Measurements from ENCODE around the gene MYNN.
A peak's percentile ranks its signal among the peaks of the same experiment; 100 is the strongest.

Gene MYNN

DNA sequence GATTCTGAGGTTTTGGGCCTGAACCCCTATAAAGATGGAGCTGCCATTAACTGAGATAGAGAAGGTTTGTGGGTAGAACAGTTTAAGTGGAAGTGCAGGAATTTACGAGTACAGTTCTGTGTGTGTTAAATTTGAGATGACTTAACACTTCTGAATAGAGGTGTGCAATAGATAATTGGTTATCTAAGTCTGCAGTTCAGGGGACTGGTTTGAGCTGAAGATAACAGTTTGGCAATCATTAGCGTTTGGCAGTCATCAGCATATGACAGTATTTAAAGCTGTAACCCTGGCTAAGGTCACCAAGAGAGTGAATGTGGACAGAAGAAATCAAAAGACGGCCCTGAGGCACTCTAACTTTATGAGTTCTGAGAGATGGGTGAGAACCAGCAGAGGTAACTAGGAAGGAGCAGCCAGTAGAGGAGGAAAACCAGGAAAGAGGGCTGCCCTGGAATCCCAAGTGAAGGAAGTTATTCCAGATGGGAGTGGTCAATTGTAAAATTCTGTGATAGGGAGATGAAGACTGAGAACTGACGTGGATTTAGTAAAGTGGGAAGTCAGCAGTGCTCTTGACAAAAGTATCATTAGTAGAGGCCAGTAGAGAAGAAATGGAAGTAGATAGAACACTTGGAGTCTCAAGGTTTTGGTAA is 8.1 kb downstream of the MYNN start:
- no peaks in the 10 kb centered on the region for H3K9me3 ChIP-seq (ENCODE audit: control insufficient read depth, insufficient read depth, low read length)
- H3K4me3 ChIP-seq (ENCODE audit: low read depth, low read length): no peak overlapping the region
- no peak overlapping the region for H3K9ac ChIP-seq (ENCODE audit: low read depth, low read length)
- no peaks in the 10 kb centered on the region for H3K27me3 ChIP-seq (ENCODE audit: control insufficient read depth, insufficient read depth, low read length)
- H3K36me3 ChIP-seq (ENCODE audit: control insufficient read depth, insufficient read depth, low read length): peaks cover 16% of the 10 kb centered on the region
- peaks cover 2% of the 10 kb centered on the region for H3K4me1 ChIP-seq (ENCODE audit: control insufficient read depth, insufficient read depth, low read length)

DNA sequence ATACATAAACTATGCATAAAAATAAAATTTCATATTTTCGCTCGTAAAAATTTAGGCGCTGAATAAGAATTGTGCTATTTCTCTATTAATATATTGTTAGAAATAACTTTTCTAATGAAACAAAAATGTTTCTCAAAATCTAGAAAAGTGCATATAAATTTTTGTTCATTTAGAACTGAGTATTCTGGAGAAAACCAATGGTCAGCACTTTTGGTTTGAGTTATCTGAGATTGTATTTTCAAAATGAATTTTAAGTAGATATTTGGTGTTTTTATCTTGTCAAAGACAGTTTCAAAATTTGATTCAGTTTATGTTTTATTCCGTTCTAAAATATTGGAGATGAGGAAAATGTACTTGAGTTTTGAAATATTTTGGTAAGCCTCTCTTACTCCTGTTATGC is 13.9 kb downstream of the MYNN start:
- H3K4me3 ChIP-seq (ENCODE audit: low read depth, low read length): no peak overlapping the region
- no peak overlapping the region for H3K9ac ChIP-seq (ENCODE audit: low read depth, low read length)
- H3K4me1 ChIP-seq (ENCODE audit: control insufficient read depth, insufficient read depth, low read length): no peaks in the 10 kb centered on the region
- H3K27me3 ChIP-seq (ENCODE audit: control insufficient read depth, insufficient read depth, low read length): no peaks in the 10 kb centered on the region
- peaks cover 4% of the 10 kb centered on the region for H3K36me3 ChIP-seq (ENCODE audit: control insufficient read depth, insufficient read depth, low read length)
- H3K9me3 ChIP-seq (ENCODE audit: control insufficient read depth, insufficient read depth, low read length): no peaks in the 10 kb centered on the region

DNA sequence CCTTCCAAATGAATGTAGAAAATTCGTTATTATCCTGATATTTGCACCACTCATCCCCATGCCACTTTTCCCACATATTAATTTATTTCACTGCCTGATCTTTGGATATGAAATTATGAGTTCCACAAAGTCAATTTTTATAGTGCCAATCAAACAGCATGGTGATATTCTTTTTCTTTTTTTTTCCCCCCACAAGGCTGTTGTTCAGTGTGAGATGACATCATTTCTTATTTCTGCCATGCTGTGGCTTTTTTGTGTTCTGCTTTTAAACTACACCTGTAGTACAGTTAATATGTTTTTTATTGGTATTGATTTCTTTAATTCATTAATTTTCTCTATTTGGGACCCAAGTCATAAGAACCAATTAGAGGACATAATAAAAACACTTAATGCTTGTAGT is 14.6 kb downstream of the MYNN start:
- H3K4me1 ChIP-seq (ENCODE audit: control insufficient read depth, insufficient read depth, low read length): no peaks in the 10 kb centered on the region
- no peaks in the 10 kb centered on the region for H3K36me3 ChIP-seq (ENCODE audit: control insufficient read depth, insufficient read depth, low read length)
- no peaks in the 10 kb centered on the region for H3K27me3 ChIP-seq (ENCODE audit: control insufficient read depth, insufficient read depth, low read length)
- no peak overlapping the region for H3K9ac ChIP-seq (ENCODE audit: low read depth, low read length)
- no peaks in the 10 kb centered on the region for H3K9me3 ChIP-seq (ENCODE audit: control insufficient read depth, insufficient read depth, low read length)
- no peak overlapping the region for H3K4me3 ChIP-seq (ENCODE audit: low read depth, low read length)

DNA sequence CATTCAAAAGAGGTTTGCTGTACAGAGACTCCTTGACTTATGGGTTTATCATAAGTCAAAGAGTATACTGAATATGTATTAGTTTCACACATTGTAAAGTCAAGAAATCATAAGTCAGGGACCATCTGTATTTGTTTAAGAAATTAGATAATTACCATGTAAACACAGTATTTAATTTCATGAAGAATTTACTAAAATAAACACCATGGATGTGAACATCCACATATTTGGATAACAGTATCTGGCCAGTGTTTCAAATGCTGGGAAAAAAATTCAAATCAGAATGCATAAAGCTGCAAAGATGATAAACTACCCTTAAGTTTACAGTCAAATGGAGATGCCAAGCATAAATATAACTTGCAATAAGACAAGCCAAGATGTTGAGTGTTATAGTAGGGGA is 17.0 kb downstream of the MYNN start:
- Histone ChIP-seq H3K9ac (ENCODE audit: low read depth, low read length) (no peak overlapping the region), H3K4me3 (ENCODE audit: low read depth, low read length) (no peak overlapping the region), H3K9me3 (ENCODE audit: control insufficient read depth, insufficient read depth, low read length) (no peaks in the 10 kb centered on the region), H3K27me3 (ENCODE audit: control insufficient read depth, insufficient read depth, low read length) (no peaks in the 10 kb centered on the region), H3K4me1 (ENCODE audit: control insufficient read depth, insufficient read depth, low read length) (no peaks in the 10 kb centered on the region), H3K36me3 (ENCODE audit: control insufficient read depth, insufficient read depth, low read length) (no peaks in the 10 kb centered on the region)

DNA sequence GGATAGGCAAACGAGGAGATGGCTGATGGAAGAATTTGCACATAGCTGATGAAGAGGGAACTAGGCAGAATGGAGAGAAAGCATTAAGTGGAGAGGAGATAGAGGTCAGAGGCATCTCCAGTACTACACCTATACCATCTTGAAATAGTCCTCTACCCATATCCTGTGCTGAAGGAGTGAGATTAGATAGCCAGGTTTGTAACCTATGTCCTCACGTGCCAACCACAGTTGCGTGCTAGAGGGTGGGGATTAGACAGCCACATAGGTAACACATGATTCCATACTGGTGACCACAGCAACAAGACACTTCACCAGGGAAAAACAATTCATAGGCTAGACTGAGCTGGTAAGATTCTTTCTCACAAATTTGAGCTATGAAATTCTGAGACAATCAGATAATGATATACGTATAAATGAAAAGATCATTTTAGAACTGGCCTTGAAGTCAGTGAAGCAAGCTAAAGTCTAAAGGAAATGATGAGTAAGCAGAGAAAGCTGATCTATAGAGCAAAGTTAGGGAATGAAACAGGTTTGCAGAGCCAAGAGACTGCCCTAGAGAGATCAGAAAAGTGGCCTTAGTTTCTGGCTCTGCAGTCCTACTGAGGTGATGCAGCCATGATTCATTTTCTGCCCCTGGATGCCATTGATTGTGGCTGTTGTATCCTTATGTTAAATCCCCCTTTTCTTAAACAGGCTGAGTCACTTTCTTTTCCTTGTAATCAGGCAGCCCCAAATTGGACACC is 17.7 kb downstream of the MYNN start:
- no peaks in the 10 kb centered on the region for H3K27me3 ChIP-seq (ENCODE audit: control insufficient read depth, insufficient read depth, low read length)
- H3K4me1 ChIP-seq (ENCODE audit: control insufficient read depth, insufficient read depth, low read length): no peaks in the 10 kb centered on the region
- H3K36me3 ChIP-seq (ENCODE audit: control insufficient read depth, insufficient read depth, low read length): no peaks in the 10 kb centered on the region
- H3K9me3 ChIP-seq (ENCODE audit: control insufficient read depth, insufficient read depth, low read length): no peaks in the 10 kb centered on the region
- no peak overlapping the region for H3K4me3 ChIP-seq (ENCODE audit: low read depth, low read length)
- no peak overlapping the region for H3K9ac ChIP-seq (ENCODE audit: low read depth, low read length)

DNA sequence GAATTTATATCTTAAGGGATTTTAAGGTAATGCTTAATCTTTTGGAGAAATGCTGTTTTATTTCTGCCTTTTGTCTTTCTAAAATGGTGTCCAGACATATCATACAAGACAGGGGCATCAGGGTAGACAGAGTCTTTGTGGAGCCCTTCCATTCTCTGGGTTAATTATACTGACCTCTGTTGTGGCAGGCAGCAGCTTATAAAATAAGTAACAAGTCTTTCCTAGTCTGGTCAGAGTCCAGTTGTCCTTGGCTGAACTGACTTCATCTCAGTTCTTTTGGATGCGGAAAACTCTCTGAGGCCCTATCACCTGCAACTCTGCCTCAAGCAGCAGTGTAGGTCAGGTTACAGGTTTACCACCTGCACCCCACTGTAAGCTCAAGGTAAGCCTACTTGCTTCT is 19.2 kb downstream of the MYNN start:
- H3K36me3 ChIP-seq (ENCODE audit: control insufficient read depth, insufficient read depth, low read length): no peaks in the 10 kb centered on the region
- H3K9me3 ChIP-seq (ENCODE audit: control insufficient read depth, insufficient read depth, low read length): no peaks in the 10 kb centered on the region
- no peaks in the 10 kb centered on the region for H3K27me3 ChIP-seq (ENCODE audit: control insufficient read depth, insufficient read depth, low read length)
- no peak overlapping the region for H3K4me3 ChIP-seq (ENCODE audit: low read depth, low read length)
- no peaks in the 10 kb centered on the region for H3K4me1 ChIP-seq (ENCODE audit: control insufficient read depth, insufficient read depth, low read length)
- H3K9ac ChIP-seq (ENCODE audit: low read depth, low read length): no peak overlapping the region

DNA sequence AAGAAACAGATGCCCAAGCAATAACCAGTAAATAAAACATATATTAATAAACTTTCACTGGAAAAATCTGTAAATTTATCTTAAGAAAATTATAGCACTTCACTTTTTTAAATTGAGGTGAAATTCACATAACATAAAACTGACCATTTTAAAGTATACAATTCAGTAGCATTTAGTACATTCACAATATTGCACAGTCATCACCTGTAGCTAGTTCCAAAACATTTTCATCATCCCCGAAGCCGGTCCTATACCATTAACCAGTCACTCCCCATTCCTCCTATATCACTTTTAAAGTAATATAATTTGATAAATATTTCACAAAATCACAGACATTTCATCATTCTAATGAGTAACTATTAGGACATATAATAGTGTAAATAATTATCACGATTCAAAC is 31.5 kb downstream of the MYNN start:
- peaks cover 4% of the 10 kb centered on the region for H3K36me3 ChIP-seq (ENCODE audit: control insufficient read depth, insufficient read depth, low read length)
- no peaks in the 10 kb centered on the region for H3K9me3 ChIP-seq (ENCODE audit: control insufficient read depth, insufficient read depth, low read length)

DNA sequence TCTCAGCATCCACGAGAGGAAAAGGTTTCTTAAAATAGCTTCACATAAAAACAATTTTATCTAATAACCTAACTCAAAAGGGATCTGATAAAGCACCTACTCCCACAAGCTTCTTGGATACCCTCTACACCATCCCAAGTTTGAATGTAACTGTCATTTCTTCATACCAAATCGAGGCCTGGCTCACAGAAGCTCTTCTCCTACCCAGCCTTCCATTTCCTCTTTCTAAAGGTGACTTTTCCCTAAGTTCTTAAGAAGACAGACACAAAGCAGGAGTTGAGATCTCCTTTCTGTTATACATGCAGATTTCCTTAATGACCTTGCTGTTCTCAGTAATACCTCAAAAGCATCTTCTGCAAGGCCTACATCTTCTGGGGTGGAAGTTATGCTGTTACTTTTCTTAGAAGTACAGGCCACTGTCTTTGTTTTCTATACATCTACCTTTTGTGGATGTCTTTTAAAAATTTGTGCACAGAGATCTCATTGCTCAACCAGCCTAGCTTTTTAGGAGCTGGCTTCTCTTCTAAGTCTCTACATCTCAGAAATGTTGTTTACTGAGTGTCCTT is 36.1 kb downstream of the MYNN start:
- Histone ChIP-seq H3K27me3 (ENCODE audit: control insufficient read depth, insufficient read depth, low read length) (peaks cover 14% of the 10 kb centered on the region), H3K9me3 (ENCODE audit: control insufficient read depth, insufficient read depth, low read length) (no peaks in the 10 kb centered on the region), H3K4me3 (ENCODE audit: low read depth, low read length) (no peak overlapping the region), H3K4me1 (ENCODE audit: control insufficient read depth, insufficient read depth, low read length) (peaks cover 7% of the 10 kb centered on the region), H3K9ac (ENCODE audit: low read depth, low read length) (no peak overlapping the region), H3K36me3 (ENCODE audit: control insufficient read depth, insufficient read depth, low read length) (no peaks in the 10 kb centered on the region)

More for the DNA sequence above, 31.5 kb downstream of the MYNN start:
- H3K4me1 ChIP-seq (ENCODE audit: control insufficient read depth, insufficient read depth, low read length): no peaks in the 10 kb centered on the region
- H3K27me3 ChIP-seq (ENCODE audit: control insufficient read depth, insufficient read depth, low read length): no peaks in the 10 kb centered on the region
- no peak overlapping the region for H3K4me3 ChIP-seq (ENCODE audit: low read depth, low read length)
- H3K9ac ChIP-seq (ENCODE audit: low read depth, low read length): no peak overlapping the region

DNA sequence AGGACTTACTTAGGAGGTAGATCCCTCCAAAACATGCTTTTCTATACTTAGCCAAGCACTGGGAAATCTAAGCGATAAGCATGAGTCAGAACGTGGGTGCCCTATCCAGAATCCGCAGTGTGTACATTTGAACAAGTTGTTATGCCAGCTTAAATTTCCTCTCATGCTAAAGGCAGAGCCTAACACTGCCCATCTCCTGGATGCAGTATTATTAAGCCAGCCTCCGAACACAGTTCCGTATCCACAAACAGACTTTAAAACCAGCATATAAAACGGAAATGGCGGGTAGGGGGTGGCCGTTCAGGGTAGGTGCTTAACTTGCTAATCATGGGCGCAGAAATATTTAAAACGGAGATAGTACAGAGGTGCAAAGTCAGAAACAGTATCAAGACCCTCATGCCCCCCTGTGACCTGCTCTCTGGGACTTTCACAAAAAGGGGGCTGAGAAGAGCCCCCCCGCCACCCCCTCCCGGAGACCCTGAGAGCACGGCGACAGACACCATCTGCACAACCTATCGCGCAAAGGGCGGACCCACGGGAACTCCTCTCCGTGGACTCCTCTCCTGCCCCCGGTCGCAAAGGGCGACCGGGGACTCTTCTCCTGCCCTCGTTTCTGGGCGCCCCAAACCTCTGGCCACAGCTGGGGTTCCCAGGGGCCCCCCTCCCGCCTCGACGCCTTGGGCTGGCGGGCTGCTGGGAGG is 38.6 kb downstream of the MYNN start:
- no peaks in the 10 kb centered on the region for H3K36me3 ChIP-seq (ENCODE audit: control insufficient read depth, insufficient read depth, low read length)
- peak overlapping the region; percentile 82 for H3K4me3 ChIP-seq (ENCODE audit: low read depth, low read length)
- H3K9me3 ChIP-seq (ENCODE audit: control insufficient read depth, insufficient read depth, low read length): no peaks in the 10 kb centered on the region
- peak overlapping the region; percentile 66 for H3K9ac ChIP-seq (ENCODE audit: low read depth, low read length)
- peaks cover 21% of the 10 kb centered on the region for H3K27me3 ChIP-seq (ENCODE audit: control insufficient read depth, insufficient read depth, low read length)
- H3K4me1 ChIP-seq (ENCODE audit: control insufficient read depth, insufficient read depth, low read length): peaks cover 7% of the 10 kb centered on the region

DNA sequence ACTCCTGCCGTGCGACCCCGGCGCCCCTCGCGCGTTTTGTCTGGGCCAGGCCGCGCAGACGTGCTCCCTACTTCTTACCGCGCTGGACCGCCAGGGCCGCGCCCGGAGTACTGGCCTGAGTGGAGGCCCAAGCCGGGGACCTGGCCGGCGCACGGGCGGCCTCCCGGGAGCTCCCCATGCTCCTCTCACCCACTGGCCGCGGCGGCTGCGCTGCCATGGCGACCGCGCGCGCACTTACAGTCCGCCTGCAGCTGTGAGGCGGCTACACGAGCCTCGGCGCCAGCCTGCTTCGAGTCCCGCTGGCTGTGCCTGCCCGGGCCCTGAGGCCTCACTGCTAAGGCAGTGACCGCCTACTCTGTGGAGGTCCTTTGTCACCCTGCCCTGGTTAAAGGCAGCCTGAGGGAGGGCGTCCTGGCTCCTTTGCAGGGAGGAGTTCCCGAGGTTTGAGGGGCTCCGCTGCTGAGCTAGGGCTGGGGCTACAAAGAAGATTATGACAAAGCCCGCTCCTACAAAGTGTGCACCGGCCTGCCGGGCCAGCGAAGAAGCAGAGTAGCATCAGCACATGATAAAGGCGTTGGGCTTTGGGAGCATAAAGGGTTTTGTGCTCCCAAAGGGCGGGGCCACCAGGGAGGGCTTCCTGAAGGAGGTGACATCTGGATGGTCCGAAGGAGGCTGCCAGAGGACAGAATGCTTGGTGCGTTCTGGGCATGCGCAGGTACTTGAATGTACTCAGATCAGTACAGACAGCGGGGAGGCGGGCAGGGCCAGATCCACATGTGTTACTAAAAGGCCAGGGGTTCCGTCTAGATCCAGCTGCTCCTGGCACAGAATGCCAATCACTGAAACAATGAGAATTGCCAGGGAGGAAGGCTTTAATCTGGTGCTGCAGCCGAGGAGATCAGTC is 39.4 kb downstream of the MYNN start, which contains the start of the genes LRRC34 and LRRIQ4:
Gene LRRC34 (minus strand): TSS at position 573 of the 904 bp plus-strand sequence. CDS start 356 bp downstream, at position 217.
Gene LRRIQ4 (plus strand): TSS at position 539 of the 904 bp plus-strand sequence. CDS start 9,052 bp downstream, outside the sequence.
- Histone ChIP-seq H3K9me3 (ENCODE audit: control insufficient read depth, insufficient read depth, low read length) (no peaks in the 10 kb centered on the region), H3K36me3 (ENCODE audit: control insufficient read depth, insufficient read depth, low read length) (no peaks in the 10 kb centered on the region), H3K4me3 (ENCODE audit: low read depth, low read length) (peak within 1 kb of the TSS; percentile 82), H3K27me3 (ENCODE audit: control insufficient read depth, insufficient read depth, low read length) (peaks cover 21% of the 10 kb centered on the region), H3K9ac (ENCODE audit: low read depth, low read length) (peak within 1 kb of the TSS; percentile 66), H3K4me1 (ENCODE audit: control insufficient read depth, insufficient read depth, low read length) (peaks cover 7% of the 10 kb centered on the region)

DNA sequence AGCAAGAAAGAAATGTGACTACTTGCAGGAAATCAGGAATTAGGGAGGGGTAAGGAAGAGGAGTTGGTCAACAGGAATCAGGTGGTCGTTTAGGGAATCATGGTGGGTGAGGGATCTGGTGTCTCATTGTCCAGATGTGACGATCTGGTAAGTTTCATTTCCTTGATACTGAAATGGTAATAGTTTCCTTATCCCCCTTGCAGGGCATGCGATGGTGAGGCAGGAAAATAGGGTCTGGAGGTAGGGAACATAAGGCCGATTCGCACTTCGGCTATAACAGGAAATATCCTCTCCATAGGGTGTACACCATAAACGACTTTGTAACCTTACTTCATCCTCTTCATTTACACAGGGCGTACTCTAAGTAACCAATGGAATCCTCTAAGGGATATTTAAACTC is 40.1 kb downstream of the MYNN start:
- Histone ChIP-seq H3K36me3 (ENCODE audit: control insufficient read depth, insufficient read depth, low read length) (no peaks in the 10 kb centered on the region), H3K9ac (ENCODE audit: low read depth, low read length) (no peak overlapping the region), H3K4me1 (ENCODE audit: control insufficient read depth, insufficient read depth, low read length) (peaks cover 7% of the 10 kb centered on the region), H3K27me3 (ENCODE audit: control insufficient read depth, insufficient read depth, low read length) (peaks cover 21% of the 10 kb centered on the region), H3K4me3 (ENCODE audit: low read depth, low read length) (peak overlapping the region; percentile 82), H3K9me3 (ENCODE audit: control insufficient read depth, insufficient read depth, low read length) (no peaks in the 10 kb centered on the region)
